ENCODE data around the gene ALDOB.

GRCh38 chr9:101460965-101461364, 25.4 kb upstream of the ALDOB start:
- TF ChIP-seq EP300 (IDR thresholded peaks at IDR 0.05; ENCODE audit: borderline replicate concordance) (no peak), MAX (IDR thresholded peaks at IDR 0.05) (no peak), CEBPB (IDR thresholded peaks at IDR 0.05) (no peak), YY1 (IDR thresholded peaks at IDR 0.05; ENCODE audit: low read depth) (no peak), NFIC (IDR thresholded peaks at IDR 0.05) (no peak), EGR1 (IDR thresholded peaks at IDR 0.05) (no peak), TAF1 (IDR thresholded peaks at IDR 0.05; ENCODE audit: low read depth) (no peak), CREB1 (IDR thresholded peaks at IDR 0.05; ENCODE audit: low read depth) (no peak), TCF12 (IDR thresholded peaks at IDR 0.05; ENCODE audit: low read depth) (no peak)

Data from Ishikawa (cell line).